PC-9 (cell line): ENCODE data around the gene KCNJ5. TPM values are rescaled to one million over a fixed set of nuclear protein-coding genes. Genes with fewer than 3 reads are reported as not detected.

Experiments
- BruUV-seq: library from RNA; stranded (reverse); fragments of 400-500 nt; replicated peaks from 2 replicates; lab custom pipeline; 2021; lab: Mats Ljungman, UMichigan
- CTCF ChIA-PET: fragments of 300-600 bp; sonication (Branson Sonifier 250); formaldehyde crosslinking; loops from one replicate; lab custom pipeline; 2022; ENCODE audit warnings: antibody characterized with exemption; lab: Charles Lee
- POLR2A ChIA-PET: fragments of 300-600 bp; sonication (Branson Sonifier 250); formaldehyde crosslinking; loops from one replicate; lab custom pipeline; 2022; ENCODE audit warnings: antibody characterized with exemption; ENCODE audit not compliant: unreplicated experiment; lab: Charles Lee
- DNase-seq, 2 experiments: peaks; one replicate each; pipeline versions ENCODE4 v3.0.0 to v3.0.0-alpha.2; 2015 to 2022; ENCODE audit warnings: mixed read lengths in 1 of 2
- H2AFZ ChIP-seq: fragments of 200-600 bp; sonication (generic); 2 replicates; pipeline ENCODE4 v1.8.1; 2017; ENCODE audit warnings: antibody characterized with exemption
- H3F3A ChIP-seq: fragments of 200-600 bp; sonication (generic); 2 replicates; pipeline ENCODE4 v1.8.1; 2017; ENCODE audit warnings: antibody characterized with exemption, mild to moderate bottlenecking, low read depth; ENCODE audit not compliant: insufficient read depth
- H3K27ac ChIP-seq: fragments of 200-600 bp; sonication (generic); 2 replicates; pipeline ENCODE4 v1.6.1; 2016; ENCODE audit warnings: mixed run types
- H3K27me3 ChIP-seq: fragments of 200-600 bp; sonication (generic); 2 replicates; pipeline ENCODE4 v1.6.1; 2016; ENCODE audit warnings: low read depth, mixed run types; ENCODE audit not compliant: insufficient read depth
- H3K36me3 ChIP-seq: fragments of 200-600 bp; sonication (generic); 2 replicates; pipeline ENCODE4 v1.6.1; 2016; ENCODE audit warnings: low read depth, mixed run types
- H3K4me1 ChIP-seq: fragments of 200-600 bp; sonication (generic); replicated peaks from 2 replicates; pipeline ENCODE4 v1.6.1; 2016; ENCODE audit warnings: mixed run types; ENCODE audit not compliant: insufficient read depth
- H3K4me2 ChIP-seq: fragments of 200-600 bp; sonication (generic); 2 replicates; pipeline ENCODE4 v1.6.1; 2017; ENCODE audit warnings: mixed run types
- H3K4me3 ChIP-seq: fragments of 200-600 bp; sonication (generic); 2 replicates; pipeline ENCODE4 v1.6.1; 2016; ENCODE audit warnings: mixed run types
- H3K79me2 ChIP-seq: fragments of 200-600 bp; sonication (generic); 2 replicates; pipeline ENCODE4 v1.6.1; 2017; ENCODE audit warnings: low read depth, mixed run types
- H3K9me2 ChIP-seq: fragments of 200-600 bp; sonication (generic); 2 replicates; pipeline ENCODE4 v1.8.1; 2017; ENCODE audit warnings: mild to moderate bottlenecking; ENCODE audit not compliant: insufficient read depth
- H3K9me3 ChIP-seq: fragments of 200-600 bp; sonication (generic); 2 replicates; pipeline ENCODE4 v1.8.1; 2016; ENCODE audit warnings: low read depth; ENCODE audit not compliant: insufficient read depth
- H4K20me1 ChIP-seq: fragments of 200-600 bp; sonication (generic); 2 replicates; pipeline ENCODE4 v1.8.1; 2017; ENCODE audit not compliant: insufficient read depth
- CTCF ChIP-seq: fragments of 200-600 bp; sonication (generic); conservative IDR thresholded peaks from 2 replicates; pipeline ENCODE4 v1.6.1; 2017; ENCODE audit warnings: mixed run types, antibody characterized with exemption, mild to moderate bottlenecking, moderate library complexity
- EZH2 ChIP-seq: fragments of 200-600 bp; sonication (generic); IDR thresholded peaks from 2 replicates; pipeline ENCODE4 v1.8.0; 2017; ENCODE audit warnings: antibody characterized with exemption, low read depth
- intact Hi-C: fragments of 100-400 bp; cut with micrococcal nuclease; formaldehyde crosslinking; loops from one replicate; pipeline ENCODE4 v1.10.0; 2022; ENCODE audit not compliant: unreplicated experiment
- total RNA-seq: library from RNA; stranded (reverse); gene quantifications from 2 replicates; pipeline ENCODE4 v1.2.3, GENCODE V29; 2021

KCNJ5 gene
- total RNA-seq, 1 experiment from 2014 or later = 0.11 TPM

GRCh38 chr11:128942272-128942612, 51.1 kb downstream of the KCNJ5 start:
- ChIA-PET POLR2A (no interaction called here), CTCF (no interaction called here)
- intact Hi-C loops = no loop called here
- no peak overlapping the region for H3K4me2 ChIP-seq
- H3K9me3 ChIP-seq = no peaks in the 10 kb centered on the region
- no peak overlapping the region for H2AFZ ChIP-seq
- no peaks in the 10 kb centered on the region for H3K36me3 ChIP-seq
- H3K4me1 ChIP-seq = no peaks in the 10 kb centered on the region
- TF ChIP-seq EZH2 (no peak), CTCF (no peak)
- no TSS peak for BruUV-seq
- no peaks in the 10 kb centered on the region for H3K79me2 ChIP-seq
- H3K4me3 ChIP-seq = no peak overlapping the region
- H3K9me2 ChIP-seq = no peaks in the 10 kb centered on the region
- no peaks in the 10 kb centered on the region for H4K20me1 ChIP-seq
- peaks cover 34% of the 10 kb centered on the region for H3K27me3 ChIP-seq
- H3K27ac ChIP-seq = no peak overlapping the region
- DNase-seq = no peak
- no peaks in the 10 kb centered on the region for H3F3A ChIP-seq

- Histone ChIP-seq H3K79me2 (no peaks in the 10 kb centered on the region), H3K27ac (no peak within 1 kb of the TSS), H3K4me3 (no peak within 1 kb of the TSS), H3K4me2 (no peak within 1 kb of the TSS), H3K36me3 (no peaks in the 10 kb centered on the region), H3K4me1 (no peaks in the 10 kb centered on the region), H3F3A (no peaks in the 10 kb centered on the region), H4K20me1 (no peaks in the 10 kb centered on the region), H3K9me3 (no peaks in the 10 kb centered on the region), H2AFZ (no peak within 1 kb of the TSS), H3K27me3 (peaks cover 34% of the 10 kb centered on the region), H3K9me2 (no peaks in the 10 kb centered on the region)
- POLR2A ChIA-PET = no interaction called here
- intact Hi-C loops = no loop called here
- DNase-seq = no peak
- TF ChIP-seq EZH2 (no peak), CTCF (no peak)
- CTCF ChIA-PET = no interaction called here
- no TSS peak for BruUV-seq
These were observed 51.8 kb downstream of the KCNJ5 start, which contains the start of gene TP53AIP1 for GRCh38 chr11:128942817-128943427. Gene TP53AIP1 (minus strand): TSS chr11:128942871. CDS start chr11:128937818, 5,053 bp downstream.

GRCh38 chr11:128943428-128943976, 52.3 kb downstream of the KCNJ5 start:
- POLR2A ChIA-PET = no interaction called here
- TF ChIP-seq EZH2 = no peak
- no peak for TF ChIP-seq CTCF

More at GRCh38 chr11:128943428-128943976, 52.3 kb downstream of the KCNJ5 start:
- no peaks in the 10 kb centered on the region for H3F3A ChIP-seq
- H2AFZ ChIP-seq = no peak overlapping the region
- no peaks in the 10 kb centered on the region for H3K79me2 ChIP-seq
- H3K9me2 ChIP-seq = no peaks in the 10 kb centered on the region
- H3K27ac ChIP-seq = no peak overlapping the region
- H3K27me3 ChIP-seq = peaks cover 34% of the 10 kb centered on the region
- intact Hi-C loops = no loop called here
- BruUV-seq = no TSS peak
- H4K20me1 ChIP-seq = no peaks in the 10 kb centered on the region
- no peaks in the 10 kb centered on the region for H3K36me3 ChIP-seq
- DNase-seq = no peak
- no peak overlapping the region for H3K4me3 ChIP-seq
- H3K9me3 ChIP-seq = no peaks in the 10 kb centered on the region
- CTCF ChIA-PET = no interaction called here
- H3K4me2 ChIP-seq = no peak overlapping the region
- no peaks in the 10 kb centered on the region for H3K4me1 ChIP-seq
